ENCODE measurements around the gene SUGCT.

SUGCT gene

GRCh38 chr7:40455485-40455884, 320.7 kb downstream of the SUGCT start:
- no peak overlapping the region for H3K27ac ChIP-seq
- no peaks in the 10 kb centered on the region for H3K9me3 ChIP-seq (ENCODE audit: severe bottlenecking)
- no peaks in the 10 kb centered on the region for H3K36me3 ChIP-seq
- no peak for TF ChIP-seq CTCF (IDR thresholded peaks at IDR 0.05; ENCODE audit: low read depth, low read length)
- no peaks in the 10 kb centered on the region for H3K27me3 ChIP-seq (ENCODE audit: insufficient read depth, low read depth, severe bottlenecking)
- no peak for DNase-seq
- H3K4me3 ChIP-seq (ENCODE audit: low read depth, low read length), result no peak overlapping the region

- H3K36me3 ChIP-seq, result no peaks in the 10 kb centered on the region
- H3K4me3 ChIP-seq (ENCODE audit: low read depth, low read length), result no peak overlapping the region
- DNase-seq, result no peak
- TF ChIP-seq CTCF (IDR thresholded peaks at IDR 0.05; ENCODE audit: low read depth, low read length), result no peak
- H3K27me3 ChIP-seq (ENCODE audit: insufficient read depth, low read depth, severe bottlenecking), result no peaks in the 10 kb centered on the region
- no peaks in the 10 kb centered on the region for H3K9me3 ChIP-seq (ENCODE audit: severe bottlenecking)
- H3K27ac ChIP-seq, result no peak overlapping the region
Observed at GRCh38 chr7:40457776-40458480, 323.1 kb downstream of the SUGCT start.

- no peak overlapping the region for H3K4me3 ChIP-seq (ENCODE audit: low read depth, low read length)
- H3K27me3 ChIP-seq (ENCODE audit: insufficient read depth, low read depth, severe bottlenecking), result no peaks in the 10 kb centered on the region
- no peak for DNase-seq
- H3K36me3 ChIP-seq, result no peaks in the 10 kb centered on the region
- no peak overlapping the region for H3K27ac ChIP-seq
- no peak for TF ChIP-seq CTCF (IDR thresholded peaks at IDR 0.05; ENCODE audit: low read depth, low read length)
- no peaks in the 10 kb centered on the region for H3K9me3 ChIP-seq (ENCODE audit: severe bottlenecking)
Observed at GRCh38 chr7:40463446-40463845, 328.6 kb downstream of the SUGCT start.

GRCh38 chr7:40468891-40469864, 334.4 kb downstream of the SUGCT start:
- Histone ChIP-seq H3K27ac (no peak overlapping the region), H3K4me3 (ENCODE audit: low read depth, low read length) (no peak overlapping the region), H3K27me3 (ENCODE audit: insufficient read depth, low read depth, severe bottlenecking) (no peaks in the 10 kb centered on the region), H3K36me3 (no peaks in the 10 kb centered on the region), H3K9me3 (ENCODE audit: severe bottlenecking) (no peaks in the 10 kb centered on the region)
- no peak for DNase-seq
- TF ChIP-seq CTCF (IDR thresholded peaks at IDR 0.05; ENCODE audit: low read depth, low read length), result no peak

- Histone ChIP-seq H3K27ac (no peak overlapping the region), H3K4me3 (ENCODE audit: low read depth, low read length) (no peak overlapping the region), H3K27me3 (ENCODE audit: insufficient read depth, low read depth, severe bottlenecking) (no peaks in the 10 kb centered on the region), H3K9me3 (ENCODE audit: severe bottlenecking) (no peaks in the 10 kb centered on the region), H3K36me3 (no peaks in the 10 kb centered on the region)
- no peak for DNase-seq
- TF ChIP-seq CTCF (IDR thresholded peaks at IDR 0.05; ENCODE audit: low read depth, low read length), result no peak
Observed at GRCh38 chr7:40470091-40470592, 335.3 kb downstream of the SUGCT start.

All from WERI-Rb-1 (cell line).